NCI-H748 treated with DMSO at 0.1 percent for 48 hours (cell line): Measurements from ENCODE around the gene SLC8B1.
A peak's percentile ranks its signal among the peaks of the same experiment; 100 is the strongest.

Source experiments
- DNase-seq: peaks from one replicate; lab custom pipeline; 2025; lab: John Stamatoyannopoulos, UW

SLC8B1 gene

DNA sequence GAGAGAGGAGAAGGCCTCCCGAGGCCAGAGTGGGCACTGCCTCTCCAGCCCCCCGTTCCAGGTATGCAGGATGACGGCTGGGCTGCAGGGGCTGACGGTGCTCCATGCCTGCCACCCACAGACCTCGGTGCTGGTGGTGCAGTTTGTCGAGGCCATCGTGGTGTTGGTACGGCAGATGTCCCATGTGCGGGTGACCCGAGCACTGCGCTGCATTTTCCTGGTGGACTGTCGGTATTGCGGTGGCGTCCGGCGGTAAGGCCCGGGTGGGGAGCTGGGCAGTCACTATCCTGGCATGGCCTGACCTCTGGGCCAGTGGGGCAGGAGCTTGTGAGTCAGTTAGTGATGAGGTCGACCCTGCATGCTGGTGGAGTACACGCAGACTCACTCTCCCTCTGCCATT lies 66.3 kb downstream of the SLC8B1 start:
- no peak for DNase-seq

DNA sequence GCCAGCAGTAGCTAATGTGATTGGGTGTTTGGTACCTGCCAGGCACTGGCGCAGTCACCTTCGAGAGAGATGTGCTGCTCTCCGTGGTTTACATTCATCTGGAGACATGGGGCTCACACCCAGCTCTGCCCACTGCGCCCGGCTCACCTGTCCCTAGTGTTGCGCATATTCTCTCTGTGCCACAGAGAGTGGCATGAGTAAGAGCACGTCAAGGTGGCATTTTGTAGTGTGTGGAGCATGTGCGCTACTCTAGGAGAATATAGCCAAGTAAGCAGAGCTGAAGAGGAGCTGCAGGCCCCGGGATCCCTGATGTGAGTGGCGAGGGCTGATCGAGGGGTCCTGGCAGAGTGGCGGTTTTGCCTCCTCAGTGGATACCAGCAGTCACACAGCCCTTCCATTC lies 66.8 kb downstream of the SLC8B1 start:
- DNase-seq: no peak

GRCh38 chr12:113267621-113268020 lies 67.3 kb downstream of the SLC8B1 start:
- DNase-seq: no peak

- DNase-seq: no peak
These were observed 68.6 kb downstream of the SLC8B1 start for GRCh38 chr12:113266106-113266895.

GRCh38 chr12:113263431-113263963 lies 71.4 kb downstream of the SLC8B1 start:
- no peak for DNase-seq

GRCh38 chr12:113262710-113263109 lies 72.2 kb downstream of the SLC8B1 start:
- no peak for DNase-seq

DNA sequence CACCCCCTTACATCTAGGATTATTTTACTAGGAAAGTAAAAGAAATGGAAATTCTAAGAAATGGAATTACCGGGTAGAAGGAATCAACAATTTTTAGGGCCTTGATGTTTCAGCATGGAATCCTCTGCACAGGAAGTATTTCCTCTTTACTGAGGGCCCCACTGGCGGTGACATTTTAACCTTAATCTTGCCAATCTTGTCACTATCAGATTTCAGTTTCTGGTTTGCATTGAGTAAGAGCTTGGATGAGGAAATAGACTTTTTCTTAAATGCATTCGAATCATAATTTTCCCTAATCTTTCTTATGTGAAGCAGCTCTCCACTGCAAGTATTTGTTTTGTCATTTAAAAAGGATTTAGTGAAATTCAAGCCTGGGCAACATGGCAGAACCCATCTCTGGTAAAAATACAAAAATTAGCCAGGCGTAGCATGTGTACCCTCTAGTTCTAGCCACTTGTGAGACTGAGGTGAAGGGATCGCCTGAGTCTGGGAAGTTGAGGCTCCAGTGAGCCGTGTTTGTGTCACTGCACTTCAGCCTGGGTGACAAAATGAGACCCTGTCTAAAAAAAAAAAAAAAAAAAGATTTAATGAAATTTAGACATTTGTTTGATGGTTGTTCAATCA lies 73.0 kb downstream of the SLC8B1 start:
- DNase-seq: no peak

- no peak for DNase-seq
These were observed 74.1 kb downstream of the SLC8B1 start for GRCh38 chr12:113260636-113261300.

DNA sequence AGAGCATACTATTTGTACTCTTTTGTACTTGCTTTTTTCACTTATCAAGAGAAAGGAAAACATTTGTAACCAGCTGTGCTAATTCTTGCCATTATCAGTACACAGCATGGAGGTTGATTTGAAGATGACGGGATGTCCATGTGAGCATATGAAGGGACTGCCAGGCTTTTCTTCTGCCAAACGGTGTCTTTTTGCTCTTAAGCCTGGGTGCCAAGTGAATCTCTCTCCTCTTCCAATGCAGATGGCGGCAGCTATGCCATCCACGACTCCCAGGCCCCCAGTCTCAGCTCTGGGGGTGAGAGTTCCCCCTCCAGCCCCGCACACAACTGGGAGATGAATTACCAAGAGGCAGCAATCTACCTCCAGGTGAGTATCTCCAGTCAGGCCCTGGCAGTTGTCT lies 74.8 kb downstream of the SLC8B1 start:
- peak; percentile 55 for DNase-seq

GRCh38 chr12:113257564-113257963 lies 77.3 kb downstream of the SLC8B1 start:
- no peak for DNase-seq

- no peak for DNase-seq
These were observed 80.6 kb downstream of the SLC8B1 start for GRCh38 chr12:113254298-113254697.

GRCh38 chr12:113253532-113254285 lies 81.2 kb downstream of the SLC8B1 start:
- no peak for DNase-seq

DNA sequence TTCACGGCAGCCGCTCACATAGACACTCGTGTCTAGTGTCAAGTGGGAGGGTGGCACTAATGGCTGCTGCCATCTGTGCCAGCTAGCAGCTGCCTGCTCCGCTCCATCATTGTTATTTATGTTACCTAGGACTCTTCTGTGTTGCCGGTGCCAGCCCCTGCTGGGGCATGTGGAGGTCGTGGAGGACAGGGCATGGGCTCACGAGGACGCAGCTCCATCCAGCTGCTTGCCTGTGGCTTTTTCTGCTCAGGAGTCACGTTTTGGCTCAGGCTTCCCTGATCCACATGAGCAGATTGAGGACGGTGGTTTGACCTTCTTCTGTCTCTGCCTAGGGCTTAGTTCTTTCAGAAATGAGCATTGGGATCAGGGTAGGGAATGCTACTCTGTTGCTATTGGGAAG lies 82.4 kb downstream of the SLC8B1 start:
- no peak for DNase-seq

DNA sequence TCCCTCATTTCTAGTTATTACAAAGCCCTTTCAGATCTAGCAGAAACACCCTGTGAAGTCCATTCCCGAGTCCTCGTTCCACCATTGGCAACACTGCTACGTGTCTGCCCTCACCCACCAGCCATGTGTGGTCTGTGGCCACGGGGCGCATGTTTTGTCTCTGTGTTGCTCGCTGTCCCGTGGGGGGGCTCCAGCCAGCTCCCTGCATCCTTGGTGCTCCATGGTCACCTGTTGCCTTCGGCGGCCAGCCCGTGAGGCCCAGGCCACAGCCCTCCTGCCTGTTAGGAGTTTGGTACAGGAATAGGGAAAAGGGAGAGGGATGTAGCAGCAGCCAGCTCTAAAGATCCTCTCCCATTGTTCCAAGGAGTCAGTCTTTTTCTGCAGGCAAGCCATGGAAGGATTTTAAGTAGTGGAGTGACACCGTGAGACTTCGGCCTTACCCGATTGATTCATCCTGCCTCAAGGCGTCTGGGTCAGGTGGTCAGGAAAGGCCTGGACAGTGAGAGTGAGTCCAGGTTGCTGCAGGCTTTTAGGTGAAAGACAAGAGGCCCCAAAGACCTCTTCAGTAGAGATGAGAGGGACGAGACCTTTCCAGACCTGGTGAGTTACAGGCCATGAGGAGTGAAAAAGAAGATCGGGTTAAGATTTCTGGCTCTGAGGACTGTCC lies 83.4 kb downstream of the SLC8B1 start:
- no peak for DNase-seq

- DNase-seq: no peak
These were observed 84.9 kb downstream of the SLC8B1 start for GRCh38 chr12:113250045-113250444.

- no peak for DNase-seq
These were observed 85.4 kb downstream of the SLC8B1 start for GRCh38 chr12:113249546-113249945.

DNA sequence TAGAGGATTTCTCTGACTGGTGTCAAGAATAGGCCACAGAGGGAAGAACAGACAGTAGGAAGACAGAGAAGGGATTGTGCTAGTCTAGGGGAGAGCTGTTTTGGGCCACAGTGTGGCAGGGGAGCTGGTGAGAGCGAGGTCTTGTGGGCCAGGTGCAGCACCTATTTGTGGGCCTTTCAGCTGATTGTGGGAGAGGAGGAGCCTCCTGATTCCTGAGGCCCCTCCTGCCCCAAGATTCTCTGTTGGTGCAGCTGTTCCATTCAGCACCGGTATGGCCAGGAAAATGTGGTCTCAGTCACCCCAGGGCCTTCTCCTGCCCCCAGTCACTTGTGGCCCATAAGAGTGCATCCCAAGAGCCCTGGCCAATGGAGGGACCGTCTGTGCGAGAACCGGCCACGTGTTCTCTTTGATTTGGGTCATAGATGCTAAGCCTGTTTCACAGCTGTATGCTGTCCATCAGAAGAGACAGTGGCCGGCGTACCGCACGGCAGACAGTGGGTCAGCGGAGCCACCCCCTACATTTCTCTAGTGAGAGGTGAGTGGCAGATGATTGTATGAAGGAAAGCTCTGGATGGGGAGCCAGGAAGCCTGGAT lies 86.0 kb downstream of the SLC8B1 start:
- DNase-seq: no peak
